NCI-H2029 (cell line): ENCODE results near the gene CLDN16.
A peak's percentile ranks its signal among the peaks of the same experiment; 100 is the strongest.

Experiments
- DNase-seq: peaks from one replicate; lab custom pipeline; 2025; lab: John Stamatoyannopoulos, UW

The CLDN16 gene

DNA sequence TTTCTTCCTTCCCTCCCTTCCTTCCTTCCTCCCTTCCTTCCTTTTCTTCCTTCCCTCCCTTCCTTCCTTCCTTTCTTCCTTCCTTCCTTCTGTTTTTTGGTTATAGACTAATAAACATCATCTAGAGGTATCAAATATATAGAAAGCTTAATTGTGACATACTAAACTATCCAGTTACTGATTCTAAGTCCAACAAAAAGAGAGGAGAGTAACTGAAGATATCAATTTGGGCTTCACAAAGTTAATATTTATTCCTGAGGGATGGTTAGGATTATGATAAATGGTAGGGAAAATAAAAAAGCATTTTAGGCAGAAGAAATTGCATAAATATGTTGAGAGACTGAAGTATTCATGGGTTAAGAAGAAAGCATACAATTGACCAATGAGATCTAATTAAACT lies 7.8 kb upstream of the CLDN16 start:
- DNase-seq = no peak

- DNase-seq = no peak
These were observed 6.5 kb upstream of the CLDN16 start for GRCh38 chr3:190381441-190381840.

GRCh38 chr3:190382082-190382481 lies 5.9 kb upstream of the CLDN16 start:
- no peak for DNase-seq

GRCh38 chr3:190384309-190384756 lies 3.6 kb upstream of the CLDN16 start:
- no peak for DNase-seq

DNA sequence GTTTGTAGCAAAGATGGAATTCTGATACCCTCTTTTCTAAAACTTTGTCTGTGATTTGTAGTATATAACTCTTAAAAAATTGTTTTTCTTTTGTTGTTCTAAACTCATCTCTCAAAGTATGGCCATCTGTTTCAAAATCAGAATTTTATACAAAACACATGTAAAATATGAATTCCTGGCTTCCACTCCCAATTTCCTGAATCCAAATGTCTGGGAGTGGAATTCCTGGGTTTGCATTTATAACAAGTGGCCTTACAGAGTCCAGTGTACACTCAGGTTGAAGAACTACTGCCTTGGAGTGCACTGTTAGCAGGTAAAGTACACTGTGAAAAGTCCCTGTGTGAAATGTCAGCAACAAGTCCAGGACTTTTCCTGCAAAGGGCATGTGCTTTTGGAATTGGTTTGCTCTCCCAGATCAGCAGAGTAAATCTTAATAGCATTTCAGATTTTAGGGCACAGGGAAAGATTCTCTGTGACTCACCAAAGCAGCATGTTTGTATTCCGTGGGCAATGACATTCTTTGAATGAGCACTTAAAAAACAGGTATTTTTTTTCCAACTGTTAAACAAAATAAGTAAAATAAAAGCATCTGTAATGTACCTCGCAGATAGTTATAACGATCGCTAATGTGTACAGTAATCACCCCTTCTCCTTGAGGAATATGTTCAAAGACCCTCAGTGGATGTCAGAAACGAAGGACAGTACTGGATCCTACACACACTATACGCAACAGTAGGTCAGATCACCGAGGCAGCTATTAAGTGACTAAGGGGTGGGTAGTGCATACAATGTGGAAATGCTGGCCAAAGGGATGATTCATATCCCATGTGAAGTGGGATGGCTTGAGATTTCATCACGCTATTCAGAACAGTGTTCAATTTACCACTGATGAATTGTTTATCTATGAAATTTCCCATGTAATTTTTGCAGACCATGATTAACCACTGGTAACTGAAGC lies 2.0 kb upstream of the CLDN16 start:
- DNase-seq = no peak

GRCh38 chr3:190388703-190389102 lies 740 bp downstream of the CLDN16 start:
- no peak for DNase-seq

- no peak for DNase-seq
These were observed 8.0 kb downstream of the CLDN16 start for GRCh38 chr3:190396001-190396400.

DNA sequence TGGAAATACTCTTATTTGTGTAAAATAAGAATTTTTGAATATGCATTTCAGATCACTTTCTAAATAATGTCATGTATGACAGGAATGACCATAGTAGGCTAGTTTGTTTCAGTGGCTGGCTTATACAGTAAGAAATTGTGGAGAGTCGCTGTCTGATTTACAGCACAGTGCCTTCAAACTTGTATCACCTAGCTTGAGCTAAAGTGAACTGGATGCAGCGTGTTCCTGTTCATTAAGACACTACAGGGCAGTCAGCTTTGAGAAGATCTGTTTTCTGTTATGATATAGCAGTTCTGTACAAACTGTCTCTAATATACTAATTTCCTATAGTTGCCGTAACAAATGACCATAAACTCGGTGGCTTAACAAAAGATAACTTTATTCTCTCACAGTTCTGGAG lies 9.9 kb downstream of the CLDN16 start:
- DNase-seq = no peak

DNA sequence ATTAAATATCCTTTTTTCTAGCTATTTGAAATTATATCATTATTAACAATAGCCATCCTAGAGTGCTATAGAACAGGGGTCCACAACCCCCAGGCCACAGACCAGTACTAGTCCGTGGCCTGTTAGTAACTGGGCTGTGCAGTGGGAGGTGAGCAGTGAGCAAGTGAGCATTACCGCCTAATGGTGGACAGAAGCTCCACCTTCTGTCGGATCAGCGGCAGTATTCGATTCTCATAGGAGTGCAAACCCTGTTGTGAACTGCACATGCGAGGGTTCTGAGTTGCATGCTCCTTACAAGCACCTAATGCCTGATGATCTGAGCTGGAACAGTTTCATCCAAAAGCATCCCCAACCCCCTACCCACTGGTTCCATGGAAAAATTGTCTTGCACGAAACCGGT lies 11.7 kb downstream of the CLDN16 start:
- DNase-seq = no peak

DNA sequence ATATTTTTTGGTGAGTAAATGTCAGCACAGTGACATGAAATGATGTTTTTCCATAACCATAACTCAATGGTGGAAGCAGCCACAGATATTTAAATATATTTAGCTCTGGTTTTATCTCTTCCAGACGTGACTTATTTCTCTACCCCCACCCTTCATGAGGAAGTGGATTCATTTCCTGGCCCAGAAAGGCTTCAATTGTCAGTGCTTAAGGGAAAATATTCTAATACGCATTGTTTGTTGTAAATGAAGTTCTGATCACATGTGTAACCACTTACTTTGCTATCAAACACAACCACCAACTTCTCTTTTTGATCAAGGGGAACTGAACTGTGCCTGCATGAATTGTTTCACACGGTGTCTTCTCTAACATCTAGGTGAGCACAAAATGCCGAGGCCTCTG lies 14.0 kb downstream of the CLDN16 start:
- no peak for DNase-seq

DNA sequence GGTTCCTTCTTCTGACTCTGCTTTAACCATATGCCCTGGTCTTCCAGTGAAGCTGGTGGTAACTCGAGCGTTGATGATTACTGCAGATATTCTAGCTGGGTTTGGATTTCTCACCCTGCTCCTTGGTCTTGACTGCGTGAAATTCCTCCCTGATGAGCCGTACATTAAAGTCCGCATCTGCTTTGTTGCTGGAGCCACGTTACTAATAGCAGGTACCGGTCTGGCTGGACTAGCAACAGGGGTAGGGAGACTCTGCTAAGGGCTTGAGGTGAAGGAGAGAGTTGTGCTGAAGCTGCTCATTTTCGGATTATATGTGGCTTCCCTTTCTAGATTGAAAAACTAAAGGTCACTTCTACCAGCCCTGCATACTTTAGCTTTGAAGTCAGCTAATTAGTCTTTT lies 16.8 kb downstream of the CLDN16 start:
- no peak for DNase-seq

- no peak for DNase-seq
These were observed 26.3 kb downstream of the CLDN16 start for GRCh38 chr3:190414297-190414696.

- no peak for DNase-seq
These were observed 36.1 kb downstream of the CLDN16 start for GRCh38 chr3:190424108-190424477.

DNA sequence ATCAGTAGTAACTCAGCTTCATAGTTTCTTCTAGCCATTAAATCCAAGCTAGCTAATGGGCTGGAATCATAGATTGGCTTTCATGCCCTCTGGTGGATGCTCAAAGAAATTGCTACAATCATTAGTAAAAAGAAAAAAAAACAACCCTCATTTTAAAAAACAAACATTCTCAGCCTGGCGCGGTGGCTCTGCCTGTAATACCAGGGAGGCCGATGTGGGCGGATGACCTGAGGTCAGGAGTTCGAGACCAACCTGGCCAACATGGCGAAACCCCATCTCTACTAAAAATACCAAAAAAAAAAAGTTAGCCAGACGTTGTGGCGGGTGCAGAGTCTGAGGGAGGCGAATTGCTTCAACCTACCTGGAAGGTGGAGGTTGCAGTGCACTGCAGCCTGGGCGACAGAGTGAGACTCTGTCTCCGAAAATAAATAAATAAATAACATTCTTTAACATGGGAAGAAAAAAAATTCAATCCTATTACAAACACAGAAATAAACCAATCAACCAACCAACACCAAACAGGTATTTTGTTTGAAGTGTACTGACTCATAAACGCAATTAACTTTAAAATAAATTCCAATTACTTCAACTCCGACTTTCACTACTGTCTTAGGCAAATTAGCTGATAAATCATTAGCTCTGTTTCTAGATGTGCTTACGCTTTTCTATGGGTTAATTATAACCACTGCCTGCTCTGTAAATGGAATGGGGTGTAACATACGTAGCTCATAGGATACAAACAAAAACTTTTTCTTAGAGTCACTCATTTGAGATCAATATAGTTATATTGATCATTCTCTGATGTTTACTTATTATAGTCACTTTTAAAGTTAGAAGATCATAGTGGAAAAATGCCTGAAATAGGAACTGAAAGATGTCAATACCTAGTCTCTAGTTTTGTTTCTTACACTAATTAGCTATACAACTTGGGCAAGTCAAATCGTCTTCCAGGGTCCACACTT lies 36.8 kb downstream of the CLDN16 start:
- DNase-seq = peak; percentile 17

GRCh38 chr3:190425833-190426232 lies 37.9 kb downstream of the CLDN16 start:
- no peak for DNase-seq

GRCh38 chr3:190426806-190427507 lies 39.0 kb downstream of the CLDN16 start:
- DNase-seq = no peak

- DNase-seq = no peak
These were observed 41.7 kb downstream of the CLDN16 start for GRCh38 chr3:190429681-190430080.

DNA sequence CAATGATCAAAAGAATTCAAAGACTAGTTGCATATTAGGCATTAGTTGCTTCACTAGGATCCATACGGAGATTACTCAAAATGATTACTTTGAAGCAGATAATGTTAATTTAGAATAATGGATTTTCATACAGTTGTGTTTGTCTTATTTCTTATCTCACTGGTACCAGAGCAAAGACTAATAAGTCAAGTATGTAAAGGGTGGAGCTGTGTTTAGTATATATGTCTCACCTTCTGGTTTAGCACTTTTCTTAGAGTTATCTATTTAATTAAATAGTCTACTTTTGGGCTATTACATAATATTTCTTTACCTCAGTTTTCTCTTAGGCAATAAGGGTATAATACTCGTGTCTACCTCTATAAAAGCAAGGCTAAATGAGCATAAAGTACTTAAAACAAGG lies 42.9 kb downstream of the CLDN16 start:
- no peak for DNase-seq

DNA sequence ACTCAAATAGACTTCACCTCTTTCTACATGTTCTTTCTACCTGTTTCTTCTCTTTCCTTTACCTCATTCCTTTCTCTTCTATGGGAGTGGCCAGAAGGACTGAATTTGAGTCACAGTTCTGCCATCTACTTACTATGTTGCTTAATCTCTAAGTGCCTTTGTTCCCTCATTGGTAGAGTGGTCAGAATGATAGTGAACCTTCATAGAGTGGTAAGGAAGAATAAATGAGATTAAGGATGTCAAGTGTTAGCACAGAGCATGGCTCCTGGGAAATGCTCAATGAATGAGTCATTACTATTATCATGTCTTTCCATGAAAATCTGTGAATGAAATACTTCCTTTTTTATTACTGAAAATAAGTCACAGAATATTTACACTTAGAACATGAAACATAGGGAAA lies 44.3 kb downstream of the CLDN16 start:
- DNase-seq = no peak

GRCh38 chr3:190433626-190434025 lies 45.7 kb downstream of the CLDN16 start:
- no peak for DNase-seq

DNA sequence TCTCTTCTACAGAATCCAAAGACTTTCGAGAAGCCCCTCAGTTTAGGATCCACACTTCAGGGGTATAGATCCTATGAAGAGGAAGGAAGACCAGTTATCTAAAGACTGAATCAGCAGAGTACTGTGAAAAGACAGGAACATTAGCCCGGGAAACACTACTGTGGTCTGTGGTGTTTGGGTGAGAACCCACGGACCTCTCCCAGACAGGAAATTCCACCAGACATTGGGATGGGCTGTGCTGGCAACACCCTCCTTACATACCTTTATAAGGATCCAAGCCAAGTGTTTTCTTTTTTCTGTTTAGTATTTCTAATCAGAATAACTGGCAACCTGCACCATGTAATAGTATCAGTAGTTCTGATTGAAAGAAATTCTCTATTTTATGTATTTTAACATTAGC lies 47.7 kb downstream of the CLDN16 start:
- DNase-seq = no peak

- DNase-seq = no peak
These were observed 48.4 kb downstream of the CLDN16 start for GRCh38 chr3:190436331-190436730.
